Natural killer cell (primary cell): ENCODE data around the gene SPC24. TPM values are rescaled to one million over a fixed set of nuclear protein-coding genes. Genes with fewer than 3 reads are reported as not detected.
"Not testable (repeated sequence)": the region's sequence is repeated elsewhere in the genome, so short reads cannot be mapped to it uniquely, and the experiment has no call there.

ENCODE experiments used
- ATAC-seq, 3 donors: fragments of 150-1000 bp in 2 of 3; fragments of 200-7000 bp in 1 of 3; cut with Tn5 transposase; 1 replicate in 1 of 3; 2 replicates in 2 of 3; pipeline ENCODE4 v1.10.0; 2021; ENCODE audit warnings: mild to moderate bottlenecking in 2 of 3, moderate library complexity in 2 of 3
- DNase-seq, 2 donors: peaks; one replicate each; pipeline versions ENCODE4 v3.0.0 to v3.0.0-alpha.2; 2013 to 2021; ENCODE audit warnings: mixed read lengths in 1 of 2
- H3K27ac ChIP-seq: one replicate; pipeline ENCODE4 v1.5.1; 2013; ENCODE audit warnings: mild to moderate bottlenecking, low read length
- H3K27me3 ChIP-seq: one replicate; pipeline ENCODE4 v1.6.1; 2013; ENCODE audit warnings: low read length; ENCODE audit not compliant: control insufficient read depth, insufficient read depth
- H3K36me3 ChIP-seq: one replicate; pipeline ENCODE4 v1.6.1; 2013; ENCODE audit warnings: low read length; ENCODE audit not compliant: control insufficient read depth, insufficient read depth
- H3K4me1 ChIP-seq: one replicate; pipeline ENCODE4 v1.6.1; 2013; ENCODE audit warnings: low read length; ENCODE audit not compliant: control insufficient read depth, insufficient read depth
- H3K4me3 ChIP-seq: one replicate; pipeline ENCODE4 v1.5.1; 2013; ENCODE audit warnings: low read length
- H3K9me3 ChIP-seq: one replicate; pipeline ENCODE4 v1.6.1; 2013; ENCODE audit warnings: low read length; ENCODE audit not compliant: control insufficient read depth, insufficient read depth
- H3K27ac Mint-ChIP-seq, 2 donors: one replicate each; pipeline ENCODE4 v1.8.0; 2022; ENCODE audit warnings: mild to moderate bottlenecking in 2 of 2, mixed read lengths in 2 of 2, moderate library complexity in 1 of 2
- H3K27me3 Mint-ChIP-seq, 2 donors: one replicate each; pipeline ENCODE4 v1.8.0; 2022; ENCODE audit warnings: low read depth in 2 of 2, mixed read lengths in 2 of 2
- H3K36me3 Mint-ChIP-seq: one replicate; pipeline ENCODE4 v1.8.0; 2022; ENCODE audit warnings: mixed read lengths
- H3K4me1 Mint-ChIP-seq, 2 donors: one replicate each; pipeline ENCODE4 v1.8.0; 2022; ENCODE audit warnings: mixed read lengths in 2 of 2
- H3K4me3 Mint-ChIP-seq: one replicate; pipeline ENCODE4 v1.8.0; 2022; ENCODE audit warnings: mild to moderate bottlenecking, moderate library complexity, mixed read lengths
- H3K9me3 Mint-ChIP-seq, 2 donors: one replicate each; pipeline ENCODE4 v1.8.0; 2022; ENCODE audit warnings: mixed read lengths in 2 of 2
- WGBS: methylation state at CpG from one replicate; pipeline ENCODE4 v1.1.7; 2013; ENCODE audit warnings: missing lambda C conversion rate; ENCODE audit not compliant: insufficient coverage; 5-methylcytosine and 5-hydroxymethylcytosine counted together
- intact Hi-C: fragments of 100-400 bp; cut with micrococcal nuclease; formaldehyde crosslinking; loops from one replicate; pipeline ENCODE4 v1.14.2; 2022
- total RNA-seq, 4 donors: library from RNA; stranded (reverse); fragments of 120-200 nt in 1 of 4; gene quantifications; one replicate each; pipeline versions ENCODE4 v1.2.3 to v1.2.4, GENCODE V29; 2013 to 2022
- TF ChIP-seq, protein P1 (sequence below): fragments of 200-600 bp; IDR thresholded peaks from one replicate; pipeline ENCODE4 v1.8.0; 2022; ENCODE audit warnings: antibody characterized with exemption

The SPC24 gene
- total RNA-seq, 3 donors from 2014 or later (not counting 1 experiment from before 2014, with no cell fraction given): 1.7 to 6.1 (median 4.1) TPM

DNA sequence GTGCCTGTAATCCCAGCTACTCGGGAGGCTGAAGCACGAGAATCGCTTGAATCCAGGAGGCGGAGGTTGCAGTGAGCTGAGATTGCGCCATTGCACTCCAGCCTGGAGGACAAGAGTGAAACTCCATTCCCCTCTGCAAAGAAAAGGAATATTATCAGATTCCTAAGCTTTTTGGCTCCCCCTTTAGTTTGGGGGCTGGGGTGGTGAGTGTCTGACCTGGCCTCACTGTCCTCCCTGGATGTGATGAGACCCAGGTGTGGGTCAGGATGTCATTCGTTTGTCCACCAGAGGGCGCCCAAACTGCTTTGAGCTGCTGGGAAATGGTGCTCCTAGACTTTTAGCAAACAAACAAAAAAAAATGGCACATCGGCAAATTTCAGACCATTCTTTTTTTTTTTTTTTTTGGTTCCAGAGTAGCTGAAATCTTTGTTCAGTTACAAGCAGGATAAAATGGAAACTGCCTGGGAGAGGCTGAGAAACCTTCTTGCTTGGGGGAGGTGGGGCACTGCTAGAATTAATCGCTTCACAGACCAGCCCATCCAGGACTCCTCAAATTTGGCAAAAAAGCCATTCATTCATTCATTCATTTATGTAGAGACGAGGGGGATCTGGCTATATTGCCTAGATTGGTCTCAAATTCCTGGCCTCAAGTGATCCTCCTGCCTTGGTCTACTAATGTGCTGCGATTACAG lies 29.4 kb downstream of the SPC24 start:
- DNase-seq (peak; percentile 67 to 88), ATAC-seq (peak; percentile 68 to 72 (median 70))
- H3K36me3 ChIP-seq: peaks cover 44% of the 10 kb centered on the region
- no peaks in the 10 kb centered on the region for H3K9me3 ChIP-seq
- Mint-ChIP-seq H3K36me3 (peaks cover under 1% of the 10 kb centered on the region), H3K9me3 (no peaks in the 10 kb centered on the region), H3K4me3 (no peak overlapping the region), H3K4me1 (peaks cover 6% of the 10 kb centered on the region in 2 donors), H3K27ac (peak overlapping the region in 1 of 2 donors; percentile 45), H3K27me3 (no peaks in the 10 kb centered on the region)
- no peaks in the 10 kb centered on the region for H3K27me3 ChIP-seq
- no peak overlapping the region for H3K27ac ChIP-seq
- TF ChIP-seq, protein P1, sequence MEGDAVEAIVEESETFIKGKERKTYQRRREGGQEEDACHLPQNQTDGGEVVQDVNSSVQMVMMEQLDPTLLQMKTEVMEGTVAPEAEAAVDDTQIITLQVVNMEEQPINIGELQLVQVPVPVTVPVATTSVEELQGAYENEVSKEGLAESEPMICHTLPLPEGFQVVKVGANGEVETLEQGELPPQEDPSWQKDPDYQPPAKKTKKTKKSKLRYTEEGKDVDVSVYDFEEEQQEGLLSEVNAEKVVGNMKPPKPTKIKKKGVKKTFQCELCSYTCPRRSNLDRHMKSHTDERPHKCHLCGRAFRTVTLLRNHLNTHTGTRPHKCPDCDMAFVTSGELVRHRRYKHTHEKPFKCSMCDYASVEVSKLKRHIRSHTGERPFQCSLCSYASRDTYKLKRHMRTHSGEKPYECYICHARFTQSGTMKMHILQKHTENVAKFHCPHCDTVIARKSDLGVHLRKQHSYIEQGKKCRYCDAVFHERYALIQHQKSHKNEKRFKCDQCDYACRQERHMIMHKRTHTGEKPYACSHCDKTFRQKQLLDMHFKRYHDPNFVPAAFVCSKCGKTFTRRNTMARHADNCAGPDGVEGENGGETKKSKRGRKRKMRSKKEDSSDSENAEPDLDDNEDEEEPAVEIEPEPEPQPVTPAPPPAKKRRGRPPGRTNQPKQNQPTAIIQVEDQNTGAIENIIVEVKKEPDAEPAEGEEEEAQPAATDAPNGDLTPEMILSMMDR: peak; percentile 79
- peaks cover 5% of the 10 kb centered on the region for H3K4me1 ChIP-seq
- intact Hi-C loops: loop anchor here (5.0 kb wide), 1 partner anchor 356 kb away; the partner anchor contains the start of gene ELAVL3
- no peak overlapping the region for H3K4me3 ChIP-seq
- 63% methylated on average over 10 of the region's 11 CpGs for WGBS

DNA sequence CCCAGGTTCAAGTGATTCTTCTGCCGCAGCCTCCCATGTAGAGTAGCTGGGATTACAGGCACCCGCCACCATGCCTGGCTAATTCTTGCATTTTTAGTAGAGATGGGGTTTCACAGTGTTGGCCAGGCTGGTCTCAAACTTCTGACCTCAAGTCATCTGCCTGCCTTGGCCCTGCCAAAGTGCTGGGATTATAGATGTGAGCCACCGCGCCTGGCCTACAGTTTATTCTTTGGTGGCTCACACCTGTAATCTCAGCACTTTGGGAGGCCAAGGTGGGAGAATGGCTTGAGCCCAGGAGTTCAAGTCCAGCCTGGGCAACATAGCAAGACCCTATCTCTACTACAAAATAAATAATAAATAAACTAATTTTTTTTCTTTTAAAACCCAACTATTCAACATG lies 31.4 kb downstream of the SPC24 start:
- DNase-seq, H3K4me3 Mint-ChIP-seq, H3K9me3 ChIP-seq, H3K27me3 ChIP-seq, H3K9me3 Mint-ChIP-seq, H3K4me1 ChIP-seq, H3K27me3 Mint-ChIP-seq, ATAC-seq, H3K36me3 Mint-ChIP-seq, intact Hi-C loops, H3K27ac Mint-ChIP-seq, H3K4me1 Mint-ChIP-seq, H3K27ac ChIP-seq, H3K4me3 ChIP-seq: not testable (repeated sequence)
- H3K36me3 ChIP-seq: peaks cover 43% of the 10 kb centered on the region
- WGBS: 98% methylated on average over 4 of the region's 4 CpGs

DNA sequence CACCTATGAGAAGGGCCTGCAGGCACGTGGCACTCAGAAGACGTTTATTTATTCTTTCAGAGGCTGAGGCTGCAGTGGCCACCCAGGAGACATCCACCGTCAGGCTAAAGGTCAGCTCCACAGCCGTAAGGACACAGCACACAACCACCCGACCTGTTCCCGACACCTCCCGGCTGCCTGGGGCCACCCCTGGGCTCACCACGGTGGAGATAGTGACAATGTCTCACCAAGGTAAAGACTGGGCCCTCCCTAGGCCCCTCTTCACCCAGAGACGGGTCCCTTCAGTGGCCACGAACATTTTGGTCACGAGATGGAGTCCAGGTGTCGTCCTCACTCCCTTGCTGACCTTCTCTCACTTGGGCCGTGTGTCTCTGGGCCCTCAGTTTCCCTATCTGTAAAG lies 32.5 kb downstream of the SPC24 start:
- Histone ChIP-seq H3K9me3 (no peaks in the 10 kb centered on the region), H3K27ac (no peak overlapping the region), H3K4me3 (no peak overlapping the region), H3K4me1 (no peaks in the 10 kb centered on the region), H3K27me3 (no peaks in the 10 kb centered on the region), H3K36me3 (peaks cover 41% of the 10 kb centered on the region)
- no peak for DNase-seq
- Mint-ChIP-seq H3K36me3 (peaks cover 10% of the 10 kb centered on the region), H3K27ac (peak overlapping the region in 1 of 2 donors; percentile 14), H3K9me3 (no peaks in the 10 kb centered on the region), H3K27me3 (no peaks in the 10 kb centered on the region), H3K4me1 (no peaks in the 10 kb centered on the region), H3K4me3 (no peak overlapping the region)
- intact Hi-C loops: no loop called here
- no peak for ATAC-seq
- WGBS: 94% methylated on average over 13 of the region's 13 CpGs
- TF ChIP-seq, protein P1: no peak

DNA sequence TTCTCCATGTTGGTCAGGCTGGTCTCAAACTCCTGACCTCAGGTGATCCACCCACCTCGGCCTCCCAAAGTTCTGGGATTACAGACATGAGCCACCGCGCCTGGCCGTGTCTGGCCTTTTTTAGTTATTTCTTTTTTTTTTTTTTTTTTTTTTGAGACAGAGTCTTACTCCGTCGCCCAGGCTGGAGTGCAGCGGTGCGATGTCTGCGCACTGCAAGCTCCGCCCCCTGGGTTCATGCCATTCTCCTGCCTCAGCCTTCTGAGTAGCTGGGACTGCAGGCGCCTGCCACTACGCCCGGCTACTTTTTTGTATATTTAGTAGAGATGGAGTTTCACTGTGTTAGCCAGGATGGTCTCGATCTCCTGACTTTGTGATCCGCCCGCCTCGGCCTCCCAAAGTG lies 33.6 kb downstream of the SPC24 start:
- intact Hi-C loops, DNase-seq, H3K4me1 ChIP-seq, H3K4me3 Mint-ChIP-seq, H3K9me3 Mint-ChIP-seq, ATAC-seq, H3K36me3 Mint-ChIP-seq, H3K27me3 ChIP-seq, H3K27me3 Mint-ChIP-seq, H3K27ac ChIP-seq, H3K9me3 ChIP-seq, H3K4me3 ChIP-seq, H3K4me1 Mint-ChIP-seq, H3K27ac Mint-ChIP-seq: not testable (repeated sequence)
- peaks cover 38% of the 10 kb centered on the region for H3K36me3 ChIP-seq
- WGBS: 90% methylated on average over 16 of the region's 17 CpGs
